ENCODE measurements around the gene FHOD1.

FHOD1 gene

DNA sequence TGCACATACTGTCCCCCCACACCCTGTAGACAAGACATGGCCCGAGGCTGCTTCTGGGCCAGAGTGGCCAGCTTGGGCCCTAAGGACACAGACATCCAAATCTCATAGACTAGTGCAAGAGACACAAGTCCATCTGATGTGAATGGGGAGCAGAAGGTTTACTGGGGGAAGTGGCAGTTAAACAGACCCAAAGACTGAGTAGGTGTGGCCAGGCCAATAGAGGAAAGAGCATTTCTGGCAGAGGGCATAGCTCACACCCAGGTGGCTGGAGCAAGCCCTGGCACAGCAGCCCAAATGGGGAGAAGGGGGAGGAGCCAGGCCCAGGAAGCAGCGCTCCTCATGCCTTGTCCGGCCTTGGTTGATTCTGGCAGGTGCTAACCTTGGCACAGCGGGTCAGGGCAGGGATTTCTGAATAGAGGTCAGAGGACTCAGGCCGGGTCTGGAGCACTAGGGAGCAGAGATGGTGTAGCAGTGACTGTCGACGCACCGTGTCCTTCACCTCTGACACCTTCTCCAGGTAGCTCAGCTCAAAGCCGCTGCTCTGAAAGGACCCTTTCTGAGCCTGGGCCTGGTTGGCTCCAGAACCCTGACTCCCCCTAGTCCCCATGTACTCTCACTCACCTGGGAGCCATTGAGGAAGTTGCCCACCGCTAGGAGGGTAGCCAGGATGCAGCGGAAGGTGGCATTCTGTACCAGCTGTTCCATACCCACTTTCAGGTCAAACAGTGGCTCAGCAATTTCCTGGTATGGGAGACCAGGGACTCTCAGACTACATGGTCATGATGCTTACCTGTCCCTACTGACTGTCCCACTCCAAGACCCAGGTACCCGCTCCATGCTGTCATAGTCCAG is 16.2 kb downstream of the FHOD1 start:
- no peak for ATAC-seq

DNA sequence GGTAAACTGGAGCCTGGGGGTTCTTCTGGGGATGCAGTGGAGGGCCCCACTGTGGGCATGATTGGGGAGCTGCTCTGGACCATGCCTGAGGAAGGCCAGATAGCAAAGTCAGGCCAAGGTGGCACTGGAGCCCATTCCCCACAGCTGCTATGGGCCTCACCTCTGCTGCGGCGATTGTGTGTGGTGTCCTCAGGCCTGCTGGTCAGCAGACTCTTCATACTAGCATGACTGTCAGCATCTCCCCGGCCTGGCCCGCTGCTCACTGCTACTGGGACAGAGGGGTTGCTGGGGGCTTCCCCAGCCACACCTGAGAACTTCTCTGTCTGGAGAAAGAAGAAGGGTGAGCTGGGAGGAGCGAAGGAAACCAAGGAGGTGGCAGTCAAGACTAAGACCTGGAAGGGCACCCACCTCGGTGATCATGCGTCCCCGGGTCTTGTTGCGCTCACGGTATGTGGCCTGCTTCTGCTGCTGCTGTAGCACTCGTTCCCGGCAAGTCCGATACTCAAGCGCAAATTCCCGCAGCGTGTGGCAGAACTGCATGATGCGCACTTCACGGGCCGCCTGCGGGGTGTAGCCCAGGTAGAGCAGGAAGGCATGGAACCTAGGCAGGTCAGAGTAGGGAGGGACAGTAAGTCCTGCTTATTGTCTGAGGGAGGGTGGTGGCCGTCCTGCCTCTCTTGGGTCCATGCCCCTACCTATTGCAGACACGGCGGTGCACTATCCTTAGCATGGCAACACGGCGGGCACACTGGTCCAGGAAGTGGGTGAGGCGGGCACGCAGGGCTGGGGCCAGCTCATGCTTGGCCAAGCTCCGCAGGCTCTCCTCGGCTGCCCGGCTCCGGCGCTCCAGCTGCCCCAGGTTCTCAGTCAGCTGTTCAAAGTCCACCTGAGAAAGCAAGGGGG is 17.1 kb downstream of the FHOD1 start:
- ATAC-seq = no peak

DNA sequence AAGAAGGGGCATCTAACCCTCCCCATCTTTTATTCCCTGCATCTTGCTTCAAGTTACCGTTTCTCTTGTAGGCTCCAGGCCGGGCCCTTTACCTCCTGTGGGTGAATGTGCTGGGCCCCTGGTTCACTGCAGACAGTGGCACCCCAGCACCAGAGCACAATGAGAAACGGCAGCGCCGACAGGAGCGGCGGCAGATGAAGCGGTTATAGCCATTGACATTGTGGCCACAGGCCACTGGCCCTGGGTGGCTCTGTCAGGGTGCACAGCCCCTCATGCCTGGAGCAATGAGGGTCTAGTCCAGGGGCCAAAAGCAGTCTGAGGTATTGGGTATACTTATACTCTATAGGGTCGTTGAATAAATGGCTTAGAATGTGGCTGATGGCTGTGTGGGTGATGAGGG is 18.4 kb downstream of the FHOD1 start:
- no peak for ATAC-seq

DNA sequence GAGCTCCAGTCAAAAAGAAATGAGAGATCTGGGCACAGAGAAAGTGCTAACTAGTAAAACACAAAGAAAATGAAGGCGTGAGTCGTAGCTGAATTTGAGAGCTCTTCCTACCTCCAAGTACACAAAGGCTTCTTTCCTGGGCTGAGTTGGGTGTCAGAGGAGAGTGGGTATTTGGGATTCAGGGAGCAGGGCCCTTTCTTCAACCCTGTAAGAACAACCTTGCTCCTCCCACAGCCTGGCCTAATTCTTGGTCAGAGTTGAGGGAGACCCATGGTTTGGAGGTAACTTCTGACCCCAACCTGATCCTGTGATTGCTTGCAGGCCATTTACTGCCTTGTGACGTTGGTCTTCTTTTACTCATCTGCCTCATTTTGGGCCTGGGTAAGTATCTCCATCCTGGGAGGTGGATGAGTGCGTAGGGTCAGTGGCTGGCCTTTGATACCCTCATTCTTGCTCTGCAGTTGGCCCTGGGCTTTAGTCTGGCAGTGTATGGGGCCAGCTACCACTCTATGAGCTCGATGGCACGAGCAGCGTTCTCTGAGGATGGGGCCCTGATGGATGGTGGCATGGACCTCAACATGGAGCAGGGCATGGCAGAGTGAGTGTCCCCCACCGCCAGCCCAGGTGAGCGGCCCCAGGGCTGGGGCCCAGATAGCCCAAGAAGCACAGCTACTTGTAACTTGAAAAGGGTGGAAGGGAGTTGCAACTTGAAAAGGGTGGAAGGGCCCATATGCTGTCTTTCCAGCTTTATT is 19.1 kb downstream of the FHOD1 start:
- no peak for ATAC-seq

DNA sequence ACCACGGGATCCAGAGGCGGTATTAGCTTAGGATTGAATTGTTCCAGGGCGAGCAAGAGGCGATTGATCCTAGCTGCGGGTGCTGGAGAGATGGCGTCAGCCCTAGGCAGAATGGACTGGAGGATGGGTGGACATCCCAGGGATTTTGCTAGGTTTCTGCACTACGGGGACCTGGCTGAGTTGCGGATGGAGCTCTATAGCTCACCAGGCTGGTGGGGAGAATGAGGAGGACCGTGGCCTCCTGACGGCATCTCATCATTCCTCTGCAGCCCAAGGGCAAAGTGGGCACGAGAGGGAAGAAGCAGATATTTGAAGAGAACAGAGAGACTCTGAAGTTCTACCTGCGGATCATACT is 19.7 kb downstream of the FHOD1 start:
- ATAC-seq = no peak

DNA sequence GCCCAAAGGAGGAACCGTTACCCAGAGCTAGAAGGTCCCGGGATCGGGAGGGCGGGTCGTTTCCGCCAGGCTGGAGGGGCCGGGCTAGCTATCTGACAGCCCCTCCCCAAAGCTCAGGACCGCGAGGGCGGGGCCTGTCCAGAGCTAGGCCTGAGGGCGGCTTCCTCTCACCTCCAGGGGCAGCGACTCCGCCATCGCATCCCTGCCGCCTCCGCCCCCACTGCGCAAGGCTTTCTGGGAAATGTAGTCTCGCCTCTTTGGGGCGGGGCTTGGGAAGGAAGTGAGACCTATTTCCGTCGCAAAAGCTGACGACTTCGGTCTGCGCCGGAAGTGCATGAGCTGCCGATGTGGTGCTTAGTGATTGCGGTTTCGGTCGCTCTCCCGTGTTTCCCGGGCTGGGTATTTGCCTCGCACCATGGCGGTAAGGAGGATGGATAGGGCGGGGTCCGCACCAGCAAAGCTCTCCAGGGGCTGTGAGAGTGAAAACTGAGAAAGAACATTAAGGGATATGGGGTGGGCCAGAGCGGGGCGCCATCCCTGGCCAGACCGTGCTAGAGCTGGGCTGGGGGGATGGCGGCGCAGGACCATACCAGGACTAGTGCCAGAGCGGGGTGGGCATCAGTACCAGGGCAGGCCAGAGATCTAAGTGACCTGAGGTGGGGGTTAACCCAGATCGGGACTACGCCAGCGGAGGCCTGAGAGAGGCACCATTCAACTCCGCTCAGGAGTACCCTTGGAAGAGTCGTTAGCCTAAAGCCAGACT is 20.3 kb downstream of the FHOD1 start, which contains the start of gene TMEM208:
Gene TMEM208 (plus strand): TSS at position 327 of the 763 bp plus-strand sequence. CDS start 89 bp downstream, at position 416.
- peak; percentile 94 to 95 for ATAC-seq

DNA sequence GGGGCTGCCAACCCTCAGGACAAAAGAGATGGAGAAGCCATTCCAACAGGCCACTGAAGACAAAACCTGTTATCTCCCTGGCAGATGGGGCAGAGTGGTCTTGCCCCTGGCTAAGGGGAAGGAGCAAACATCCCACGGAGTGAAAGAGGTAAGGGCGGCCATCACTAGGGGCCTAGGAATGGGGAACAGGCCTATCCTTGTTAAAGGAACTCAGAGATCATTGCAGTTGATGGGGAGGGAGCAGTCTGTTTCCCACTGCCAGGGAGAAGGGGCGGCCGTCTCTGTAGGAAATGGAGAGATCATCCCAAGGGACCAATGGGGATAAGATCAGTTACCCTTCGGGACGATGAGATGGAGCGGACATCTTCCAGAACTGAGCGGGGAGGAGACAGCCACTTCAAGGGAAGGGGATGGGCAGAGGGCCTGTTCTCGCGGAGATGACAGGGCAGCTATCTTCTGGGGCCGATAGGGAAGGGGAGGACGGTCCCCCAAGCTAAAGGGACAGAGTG is 20.9 kb downstream of the FHOD1 start:
- ATAC-seq = no peak

DNA sequence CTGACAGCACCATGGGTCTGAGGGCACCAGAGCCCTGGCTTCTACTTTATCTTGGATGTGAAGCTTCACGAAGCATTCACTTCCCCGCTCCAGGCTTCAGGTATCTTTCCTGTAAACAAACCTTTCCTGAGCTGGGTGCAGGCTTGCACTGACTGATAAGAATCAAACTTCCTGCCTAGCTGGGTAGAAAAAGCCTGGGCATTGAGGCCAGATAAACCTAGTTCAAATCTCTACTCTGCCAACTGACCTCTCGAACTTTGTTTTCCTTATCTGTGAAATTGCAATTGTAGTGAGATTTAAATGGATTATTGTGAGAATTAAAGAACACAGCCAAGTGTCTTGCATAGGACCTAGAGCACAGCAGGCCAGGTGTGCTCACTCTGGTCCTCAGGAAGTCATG is 23.3 kb downstream of the FHOD1 start:
- ATAC-seq = no peak

DNA sequence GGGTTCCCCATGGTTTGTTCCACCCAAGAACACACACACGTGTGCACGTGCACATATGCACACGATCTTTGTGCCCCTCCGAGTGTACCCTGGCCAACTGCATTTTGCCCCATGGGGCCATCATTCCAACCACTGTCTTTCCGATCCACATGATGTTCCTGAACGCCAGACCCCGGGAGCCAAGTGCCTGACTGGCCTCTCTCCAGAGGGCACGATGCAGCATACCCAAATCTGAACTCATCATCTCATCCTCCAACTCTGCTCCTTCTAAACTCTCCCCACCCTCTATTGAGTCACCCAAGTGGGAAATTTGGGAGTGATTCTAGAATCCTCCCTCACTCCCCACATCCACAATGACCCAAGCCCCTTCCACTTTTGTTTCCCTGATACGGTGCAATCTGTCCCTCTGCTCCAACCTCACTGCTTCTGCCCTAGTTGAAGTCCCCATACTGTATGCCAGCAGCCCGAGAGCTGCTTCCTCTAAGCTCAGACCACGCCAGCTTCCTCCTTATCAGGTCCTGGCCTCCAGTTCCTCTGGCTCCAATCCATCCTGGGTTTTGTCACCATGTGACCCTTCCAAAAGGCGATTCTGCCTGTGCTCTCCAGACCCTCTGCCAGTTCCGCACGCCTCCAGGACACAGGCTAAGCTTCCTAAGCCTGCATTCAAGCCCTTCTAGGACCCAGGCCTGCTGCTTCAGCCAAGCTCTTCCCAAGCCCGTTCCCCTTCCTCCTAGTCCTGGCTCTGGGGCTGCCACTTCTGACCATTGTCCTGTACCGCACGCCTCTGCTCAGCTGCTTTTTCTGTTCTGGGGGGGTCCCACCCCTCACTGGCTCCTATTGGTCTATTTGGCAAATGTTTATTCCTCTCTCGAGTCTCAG is 30.4 kb downstream of the FHOD1 start:
- ATAC-seq = no peak

DNA sequence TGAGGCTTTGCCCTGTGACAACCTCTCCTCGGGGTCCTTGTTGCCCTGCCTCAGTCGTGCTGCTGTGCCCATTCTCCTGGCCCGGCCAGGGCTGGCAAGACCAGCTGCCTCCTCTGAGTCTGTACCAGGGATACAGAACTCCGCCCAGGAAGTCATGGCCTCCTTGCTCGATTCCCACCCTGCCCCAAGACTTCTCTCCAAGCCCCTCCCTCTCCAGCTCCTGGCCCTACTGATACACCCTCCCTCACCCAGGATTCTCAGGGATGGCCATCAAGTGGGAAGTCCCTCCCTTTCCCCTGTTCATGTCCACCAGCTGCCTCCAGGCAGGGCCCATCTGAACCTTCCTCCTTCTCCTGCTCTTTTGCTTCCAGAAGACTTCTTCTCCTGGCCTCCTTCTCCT is 31.6 kb downstream of the FHOD1 start:
- ATAC-seq = no peak

DNA sequence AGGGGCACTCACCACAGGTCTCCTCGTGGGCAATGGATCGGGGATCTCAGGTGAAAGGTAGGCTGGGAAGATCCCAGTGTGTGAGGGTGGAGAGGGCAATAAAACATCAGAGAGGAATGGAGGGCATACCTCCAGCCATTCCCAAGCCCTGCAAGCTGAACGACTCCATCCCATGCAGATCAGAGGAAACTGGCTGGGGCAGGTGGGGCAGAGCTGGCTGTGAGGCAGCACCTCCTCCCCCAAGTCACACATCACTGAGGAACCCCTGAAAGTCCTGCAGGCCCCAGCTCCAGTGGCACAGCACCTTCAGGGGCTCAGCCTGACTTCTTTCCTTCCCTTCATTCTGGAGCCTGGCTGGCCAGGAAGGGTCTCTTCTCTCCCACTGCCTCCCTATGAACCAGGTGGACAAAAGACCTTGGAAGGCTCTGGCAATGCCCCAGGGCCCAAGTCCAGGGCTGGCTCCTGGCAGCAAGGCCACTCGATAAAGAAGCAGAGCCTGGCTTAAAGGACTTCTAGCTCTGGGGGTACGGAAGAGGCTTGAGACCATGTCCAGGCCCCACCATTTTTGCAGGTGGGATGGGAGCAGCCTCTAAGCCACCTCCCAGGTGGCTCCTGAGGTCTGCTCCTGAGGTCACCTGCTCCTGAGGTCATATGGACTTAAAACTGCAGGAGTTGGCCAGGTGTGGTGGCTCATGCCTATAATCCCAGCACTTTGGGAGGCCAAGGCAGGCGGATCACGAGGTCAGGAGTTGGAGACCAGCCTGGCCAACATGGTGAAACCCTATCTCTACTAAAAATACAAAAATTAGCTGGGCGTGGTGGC is 33.9 kb downstream of the FHOD1 start:
- no peak for ATAC-seq

DNA sequence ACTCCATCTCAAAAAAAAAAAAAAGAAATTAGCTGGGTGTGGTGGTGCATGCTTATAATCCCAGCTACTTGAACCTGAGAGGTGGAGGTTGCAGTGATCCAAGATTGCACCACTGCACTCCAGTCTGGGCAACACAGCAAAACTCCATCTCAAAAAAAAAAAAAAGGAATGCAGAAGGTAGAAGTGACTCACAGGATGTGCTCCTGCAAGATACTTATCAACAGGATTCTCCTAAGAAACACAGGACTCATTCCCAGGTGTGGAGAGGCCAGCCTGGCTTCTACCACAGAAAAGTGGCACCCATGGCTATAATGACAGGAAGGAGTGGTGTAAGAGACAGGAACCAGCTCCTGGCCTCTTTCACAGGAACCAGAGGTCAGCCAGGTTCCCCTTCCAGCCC is 34.5 kb downstream of the FHOD1 start:
- no peak for ATAC-seq

DNA sequence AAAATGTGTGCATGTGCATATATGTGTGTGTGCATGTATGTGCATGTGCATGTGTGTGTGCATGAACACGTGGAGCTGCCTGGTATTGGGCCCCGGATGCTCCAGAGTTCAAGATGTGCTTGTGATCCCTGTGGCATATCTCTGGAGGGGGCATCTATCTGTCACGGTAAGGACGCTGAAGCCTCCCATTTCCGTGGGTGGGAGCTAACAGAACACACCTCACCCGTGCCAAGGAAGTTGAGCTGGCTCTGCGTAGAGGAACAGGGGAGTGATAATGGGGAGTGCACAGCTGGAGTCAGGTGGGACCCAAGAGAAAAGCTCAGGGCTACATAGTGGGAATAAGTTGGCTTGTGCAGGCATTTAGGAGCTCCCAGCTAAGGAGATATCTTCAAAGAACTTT is 35.6 kb downstream of the FHOD1 start:
- no peak for ATAC-seq

DNA sequence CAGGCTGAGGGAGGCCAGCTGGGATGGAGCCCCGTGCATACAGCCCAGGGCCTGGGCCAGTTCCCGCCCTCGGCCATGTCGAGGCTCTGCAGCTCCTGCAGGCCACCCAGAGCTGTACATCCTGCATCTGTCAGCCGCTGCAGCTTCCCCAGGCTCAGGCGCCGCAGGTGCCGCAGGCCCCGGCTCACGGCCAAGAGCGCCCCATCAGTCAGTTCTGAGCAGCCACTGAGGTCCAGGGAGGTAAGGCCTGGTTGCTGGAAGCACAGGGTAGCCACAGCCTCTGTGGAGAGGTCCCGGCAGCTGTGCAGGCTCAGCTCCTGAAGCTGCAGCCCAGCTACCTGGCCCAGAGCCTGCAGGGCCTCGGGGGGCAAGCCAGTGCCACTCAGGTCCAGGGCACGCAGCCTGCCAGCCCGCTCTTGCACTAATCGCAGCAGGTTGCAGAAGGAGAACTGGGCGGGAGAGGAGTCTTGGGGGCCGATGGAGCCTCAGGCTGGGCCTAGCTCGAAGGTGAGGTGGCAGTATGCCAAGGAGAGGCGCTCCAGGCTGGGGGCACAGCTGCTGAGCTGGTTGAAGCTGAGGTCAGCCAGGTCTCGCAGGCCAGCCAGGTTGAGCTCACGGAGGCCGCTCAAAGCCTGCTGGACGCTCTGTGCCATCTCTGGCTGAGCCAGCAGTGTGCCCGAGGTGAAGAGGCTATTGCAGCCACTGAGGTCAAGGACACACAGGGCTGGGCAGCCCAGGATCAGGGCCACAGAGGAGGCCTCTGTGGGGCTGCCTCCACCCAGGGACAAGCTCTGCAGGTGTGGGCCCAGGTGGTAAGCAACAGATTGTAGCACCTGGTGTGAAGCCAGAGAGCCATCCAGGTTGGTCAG is 37.0 kb downstream of the FHOD1 start:
- no peak for ATAC-seq

DNA sequence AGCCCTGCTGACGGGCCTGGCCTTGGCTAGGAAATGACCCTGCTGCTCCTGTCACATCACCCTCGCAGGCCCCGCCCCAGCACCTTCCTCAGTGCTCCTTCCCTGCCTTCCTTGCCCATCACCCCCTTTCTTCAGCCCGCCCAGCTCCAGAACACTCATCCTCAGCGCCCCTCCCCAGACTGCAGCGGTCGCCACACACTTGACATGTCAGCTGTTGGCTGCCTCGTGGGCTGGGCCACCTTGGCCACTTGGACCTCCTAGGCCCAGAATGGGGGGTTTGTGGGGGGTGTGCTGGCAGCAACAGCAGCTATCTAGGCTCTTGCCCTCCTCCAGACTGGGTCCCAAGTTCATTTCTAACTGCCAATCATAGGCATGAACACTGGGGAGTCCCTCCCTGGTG is 37.7 kb downstream of the FHOD1 start:
- ATAC-seq = no peak

DNA sequence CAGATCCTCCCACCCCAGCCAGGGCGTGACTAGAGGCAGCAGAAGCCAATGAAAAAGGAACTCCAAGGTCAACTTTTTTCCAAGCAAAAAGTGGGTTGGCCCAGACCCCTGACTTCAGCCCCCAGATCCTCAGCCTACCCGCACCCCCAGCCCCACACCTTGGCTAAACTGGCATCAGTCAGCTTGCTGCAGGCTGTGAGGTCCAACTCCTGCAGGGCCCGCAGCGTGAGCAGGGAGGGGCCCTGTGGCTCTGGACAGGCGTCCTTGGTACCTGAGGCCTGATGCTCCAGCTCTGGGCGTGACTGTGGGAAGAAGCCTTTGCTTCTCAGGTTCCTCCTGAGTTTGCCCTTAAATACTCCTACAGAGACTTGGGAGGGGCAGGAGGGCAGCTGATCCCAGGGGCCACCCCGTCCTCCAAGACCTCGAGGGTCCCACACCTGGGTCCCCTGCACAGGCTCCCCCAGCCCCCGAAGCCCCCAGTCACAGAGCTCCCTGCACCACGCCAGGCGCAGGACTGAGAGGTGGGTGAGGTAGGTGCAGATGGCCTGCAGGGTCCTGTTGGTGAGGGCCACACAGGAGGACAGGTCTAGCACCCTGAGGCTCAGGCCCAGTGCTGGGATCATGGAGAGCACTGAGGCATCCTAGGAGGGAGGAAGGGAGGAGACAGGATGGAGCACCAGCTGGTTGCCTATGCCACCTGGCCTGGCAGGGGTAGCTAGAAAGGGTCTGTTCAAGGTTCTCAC is 39.0 kb downstream of the FHOD1 start:
- no peak for ATAC-seq

DNA sequence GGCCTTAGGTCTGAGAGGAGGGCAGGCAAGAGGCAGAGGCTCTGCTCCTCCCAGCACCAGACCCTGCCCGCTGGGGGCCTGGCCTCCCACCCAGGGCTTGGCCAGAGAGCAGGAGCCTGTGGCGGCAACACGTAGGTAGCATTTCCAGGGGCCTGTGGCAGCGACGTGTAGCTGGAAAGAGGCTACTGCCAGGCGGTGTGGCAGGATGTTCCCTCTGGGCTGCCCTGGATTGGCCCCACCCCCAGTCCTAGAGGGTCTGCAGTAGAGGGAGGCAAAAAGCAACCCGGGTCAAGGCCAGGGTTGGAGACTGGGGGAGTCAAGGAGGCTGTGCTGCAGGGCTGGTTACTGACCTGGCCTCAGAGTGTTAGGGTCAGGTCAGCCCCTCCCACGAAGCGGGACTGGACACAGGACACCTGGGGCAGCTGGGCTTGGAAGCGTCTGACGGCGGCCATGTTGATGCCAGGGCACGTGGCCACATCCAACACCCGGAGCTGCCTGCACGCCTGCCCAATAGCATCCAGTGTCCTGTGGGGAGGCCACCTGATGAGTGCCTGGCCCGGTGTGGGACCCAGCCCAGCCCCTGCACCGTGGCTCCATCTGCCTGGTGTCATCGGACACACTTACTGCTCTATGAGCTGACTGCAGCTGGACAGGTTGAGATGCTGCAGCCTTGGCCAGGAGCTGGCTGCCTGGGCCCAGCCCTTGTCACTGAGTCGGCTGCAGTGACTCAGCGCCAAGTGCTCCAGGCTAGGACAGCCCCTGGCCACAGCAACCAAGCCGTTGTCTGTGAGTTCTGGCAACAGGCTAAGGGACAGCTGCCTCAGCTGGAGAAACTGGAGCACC is 39.8 kb downstream of the FHOD1 start:
- ATAC-seq = no peak

All from activated CD4-positive, CD25-positive, alpha-beta regulatory T cell treated with anti-CD3 and anti-CD28 coated beads, Interleukin-2, amount 50 U/mL, for 24 hours (primary cell).